GM12864 (cell line): ENCODE data around the gene LIG1.

ENCODE experiments used
- DNase-seq: peaks from one replicate; pipeline ENCODE4 v3.0.0-alpha.2; 2011; ENCODE audit warnings: low read depth
- H3K4me3 ChIP-seq: 2 replicates; pipeline ENCODE4 v1.5.1; 2011; ENCODE audit warnings: mild to moderate bottlenecking, low read depth, low read length, control low read depth
- TF ChIP-seq, protein P1 (sequence below): IDR thresholded peaks from 2 replicates; pipeline ENCODE4 v1.5.1; 2011; ENCODE audit warnings: low read depth, mild to moderate bottlenecking, moderate library complexity, low read length, control low read depth, inconsistent platforms; ENCODE audit errors: missing control alignments

Gene LIG1

DNA sequence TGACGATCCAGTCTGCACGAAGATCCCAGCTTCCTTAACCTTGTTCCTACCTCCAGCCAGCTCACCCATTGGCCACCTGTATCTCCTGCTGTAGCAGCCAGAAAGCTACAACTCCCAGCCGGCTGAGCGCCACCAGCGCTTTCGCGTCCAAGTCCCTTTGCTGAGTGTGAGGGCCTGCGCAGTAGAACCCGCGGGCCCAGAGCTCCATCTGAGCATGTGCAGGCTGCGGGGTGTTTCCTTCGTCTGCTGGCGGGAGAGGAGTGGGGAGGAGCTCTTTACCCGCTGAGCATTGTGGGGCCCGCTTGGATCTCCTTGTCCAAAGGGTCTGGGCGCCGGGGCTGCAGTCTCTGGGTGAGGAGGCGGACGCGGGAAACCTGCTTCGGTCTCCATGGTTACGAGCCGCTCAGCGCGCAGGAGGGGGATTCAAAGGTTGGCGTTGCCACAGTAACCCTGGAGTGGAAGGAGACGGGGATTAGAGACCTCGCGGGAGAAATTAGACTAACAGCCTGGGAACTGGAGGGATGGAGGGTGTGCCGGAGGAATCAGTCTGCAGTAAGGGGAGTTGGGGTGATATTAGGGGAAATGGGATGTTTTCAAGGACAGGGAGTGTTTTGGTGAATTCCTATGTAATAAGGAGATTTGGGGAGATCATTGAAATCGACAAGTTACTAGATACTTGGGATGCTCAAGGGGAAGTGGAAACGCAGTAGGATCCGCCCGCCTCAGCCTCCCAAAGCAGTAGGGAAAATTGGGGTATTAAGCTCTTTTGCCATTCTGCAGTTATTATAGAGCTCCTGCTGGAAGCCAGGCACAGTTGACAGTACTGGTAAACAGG, 33.9 kb upstream of the LIG1 start:
- TF ChIP-seq, protein P1, sequence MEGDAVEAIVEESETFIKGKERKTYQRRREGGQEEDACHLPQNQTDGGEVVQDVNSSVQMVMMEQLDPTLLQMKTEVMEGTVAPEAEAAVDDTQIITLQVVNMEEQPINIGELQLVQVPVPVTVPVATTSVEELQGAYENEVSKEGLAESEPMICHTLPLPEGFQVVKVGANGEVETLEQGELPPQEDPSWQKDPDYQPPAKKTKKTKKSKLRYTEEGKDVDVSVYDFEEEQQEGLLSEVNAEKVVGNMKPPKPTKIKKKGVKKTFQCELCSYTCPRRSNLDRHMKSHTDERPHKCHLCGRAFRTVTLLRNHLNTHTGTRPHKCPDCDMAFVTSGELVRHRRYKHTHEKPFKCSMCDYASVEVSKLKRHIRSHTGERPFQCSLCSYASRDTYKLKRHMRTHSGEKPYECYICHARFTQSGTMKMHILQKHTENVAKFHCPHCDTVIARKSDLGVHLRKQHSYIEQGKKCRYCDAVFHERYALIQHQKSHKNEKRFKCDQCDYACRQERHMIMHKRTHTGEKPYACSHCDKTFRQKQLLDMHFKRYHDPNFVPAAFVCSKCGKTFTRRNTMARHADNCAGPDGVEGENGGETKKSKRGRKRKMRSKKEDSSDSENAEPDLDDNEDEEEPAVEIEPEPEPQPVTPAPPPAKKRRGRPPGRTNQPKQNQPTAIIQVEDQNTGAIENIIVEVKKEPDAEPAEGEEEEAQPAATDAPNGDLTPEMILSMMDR: no peak
- H3K4me3 ChIP-seq: peak overlapping the region; percentile 61
- peak; percentile 86 for DNase-seq

DNA sequence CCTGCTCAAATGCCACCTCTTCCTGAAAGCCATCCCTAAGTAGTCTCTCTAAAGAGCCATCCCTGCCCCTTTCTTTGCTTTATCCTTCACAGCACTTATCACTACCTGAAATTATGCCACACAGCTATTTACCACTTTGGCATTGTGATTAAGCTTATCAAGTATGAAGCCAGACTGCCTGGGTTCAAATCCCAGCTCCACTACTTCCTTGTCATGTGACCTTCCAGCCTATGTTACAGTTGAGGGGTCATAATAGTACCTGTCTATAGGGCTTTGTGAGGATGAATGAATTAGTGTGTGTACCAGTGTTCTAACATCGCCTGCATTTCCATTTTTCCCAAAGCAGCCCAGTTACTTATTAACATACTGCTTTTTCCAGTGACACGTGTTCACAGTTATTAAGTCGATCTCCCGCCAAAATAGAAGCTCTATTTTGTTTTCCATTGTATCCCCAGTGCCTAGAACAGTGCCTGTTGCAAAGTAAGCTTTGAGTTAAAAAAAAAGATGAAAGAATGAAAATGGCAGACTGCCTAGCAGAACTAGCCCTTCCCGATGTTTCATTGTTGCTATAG, 33.2 kb upstream of the LIG1 start:
- H3K4me3 ChIP-seq: peak overlapping the region; percentile 61
- TF ChIP-seq, protein P1: no peak
- no peak for DNase-seq

DNA sequence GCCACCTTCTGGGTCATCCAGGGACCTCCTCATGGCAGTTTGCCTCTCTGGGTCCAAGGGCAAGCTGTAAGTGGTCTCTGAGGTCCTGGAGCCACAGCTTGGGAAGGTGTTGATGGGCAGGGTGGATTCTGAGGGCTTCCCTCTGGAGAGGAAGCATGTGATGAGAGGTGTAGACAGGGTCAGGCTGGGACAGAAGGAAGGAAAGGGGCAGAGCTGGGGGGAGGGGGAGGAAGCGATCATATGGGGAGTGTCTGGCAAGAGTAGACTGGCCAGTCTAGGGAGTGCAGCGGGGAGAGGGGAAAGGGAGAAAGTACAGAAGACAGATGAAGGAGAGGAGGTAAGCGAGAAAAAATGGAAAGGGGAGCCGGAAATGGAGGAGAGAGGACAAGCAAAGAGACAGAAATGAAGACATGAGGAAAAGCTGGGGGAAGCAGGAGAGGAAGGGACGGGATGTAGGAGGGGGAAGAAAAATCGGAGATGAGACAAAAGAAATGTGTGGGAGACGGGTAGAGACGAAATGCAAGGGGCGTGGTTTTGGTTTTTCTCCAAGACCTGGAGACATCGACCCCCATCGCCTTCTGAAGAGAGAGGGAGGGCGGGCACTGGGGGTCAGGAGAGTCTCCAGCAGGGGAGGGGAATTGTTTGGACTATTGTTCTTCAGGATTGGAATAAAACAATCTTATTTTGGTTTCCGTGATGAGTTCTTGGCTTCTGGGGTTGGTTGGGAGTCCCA, 27.0 kb upstream of the LIG1 start:
- TF ChIP-seq, protein P1: no peak
- no peak for DNase-seq

DNA sequence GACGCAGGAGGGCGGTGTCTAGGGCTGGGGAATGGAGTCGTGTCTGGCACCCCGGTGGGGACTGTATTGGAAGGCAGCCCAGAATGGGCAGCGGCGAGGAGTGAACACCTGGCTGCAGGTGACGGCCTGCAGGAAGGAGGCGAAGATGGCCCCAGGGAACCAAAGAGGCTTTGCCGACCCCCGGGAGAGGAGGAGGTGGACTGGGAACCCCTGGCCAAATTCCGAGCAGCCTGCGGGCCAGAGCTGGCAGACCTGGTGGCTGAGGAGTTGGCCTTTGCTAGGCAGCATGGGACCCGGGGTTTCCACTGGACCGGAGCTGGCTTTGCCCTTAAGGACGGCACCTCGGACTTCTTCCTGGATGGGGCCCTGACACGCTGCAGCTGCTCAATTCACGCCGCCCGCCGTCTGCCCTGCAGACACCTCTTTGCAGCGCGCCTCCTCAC, 26.2 kb upstream of the LIG1 start:
- TF ChIP-seq, protein P1: no peak
- no peak overlapping the region for H3K4me3 ChIP-seq
- DNase-seq: no peak

More for the DNA sequence above, 27.0 kb upstream of the LIG1 start:
- H3K4me3 ChIP-seq: no peak overlapping the region

DNA sequence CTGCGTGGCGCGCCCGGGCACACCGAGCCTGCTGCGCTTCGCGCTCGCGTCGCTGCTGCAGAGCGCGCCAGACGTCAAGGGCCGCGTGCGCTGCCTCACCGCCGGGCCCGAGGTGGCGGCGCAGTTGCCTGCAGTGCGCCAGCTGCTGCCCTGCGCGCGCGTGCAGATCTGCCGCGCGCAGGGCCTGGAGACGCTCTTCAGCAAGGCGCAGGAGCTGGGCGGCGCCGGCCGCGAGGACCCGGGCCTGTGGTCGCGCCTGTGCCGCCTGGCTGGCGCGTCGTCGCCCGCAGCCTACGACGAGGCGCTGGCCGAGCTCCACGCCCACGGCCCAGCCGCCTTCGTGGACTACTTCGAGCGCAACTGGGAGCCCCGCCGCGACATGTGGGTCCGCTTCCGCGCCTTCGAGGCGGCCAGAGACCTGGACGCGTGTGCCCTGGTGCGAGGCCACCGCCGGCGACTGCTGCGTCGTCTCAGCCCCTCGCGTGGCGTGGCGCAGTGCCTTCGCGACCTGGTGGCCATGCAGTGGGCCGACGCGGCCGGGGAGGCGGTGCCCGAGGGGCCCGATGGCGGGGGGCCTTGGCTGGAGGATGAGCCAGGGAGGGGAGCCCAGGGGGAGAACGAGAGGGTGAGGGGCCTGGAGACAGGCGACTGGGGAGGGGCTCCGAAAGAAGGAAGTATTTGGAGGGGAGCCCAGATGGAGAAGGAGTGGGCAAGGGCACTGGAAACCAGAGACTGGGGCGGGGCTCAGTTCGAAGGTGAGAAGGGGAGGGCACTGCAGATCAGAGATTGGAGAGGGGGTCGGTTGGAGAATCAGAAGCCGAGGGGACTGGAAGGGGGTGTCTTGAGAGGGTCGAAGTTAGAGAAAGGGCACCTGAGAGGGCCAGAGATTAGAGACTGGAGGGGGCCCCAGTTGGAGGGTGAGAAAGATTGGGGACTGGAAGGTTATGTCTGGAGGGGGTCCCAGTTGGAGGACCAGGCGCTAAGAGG, 25.0 kb upstream of the LIG1 start:
- TF ChIP-seq, protein P1: no peak
- H3K4me3 ChIP-seq: no peak overlapping the region
- DNase-seq: no peak
